Testis (tissue), 3 donors: ENCODE data around the gene CTPS2. TPM values are rescaled to one million over a fixed set of nuclear protein-coding genes. Genes with fewer than 3 reads are reported as not detected.

Experiments
- DNase-seq: peaks from one replicate; pipeline ENCODE4 v3.0.0-alpha.2; 2019
- H3K27ac ChIP-seq, 2 donors: fragments of 200-600 bp; sonication (generic); one replicate each; pipeline ENCODE4 v1.5.1; 2019
- H3K27me3 ChIP-seq: fragments of 200-600 bp; sonication (generic); one replicate; pipeline ENCODE4 v1.5.1; 2019
- H3K36me3 ChIP-seq: fragments of 200-600 bp; sonication (generic); one replicate; pipeline ENCODE4 v1.5.1; 2017; ENCODE audit warnings: low read depth; ENCODE audit errors: missing control alignments
- H3K4me1 ChIP-seq: fragments of 200-600 bp; sonication (generic); one replicate; pipeline ENCODE4 v1.5.1; 2019
- H3K4me3 ChIP-seq, 2 donors: fragments of 200-600 bp; sonication (generic); one replicate each; pipeline ENCODE4 v1.5.1; 2017 to 2019
- H3K9me3 ChIP-seq: fragments of 200-600 bp; sonication (generic); one replicate; pipeline ENCODE4 v1.5.1; 2017
- CTCF ChIP-seq, 3 experiments: fragments of 450-650 bp in 2 of 3; fragments of 200-600 bp in 1 of 3; sonication (generic) in 1 of 3; IDR thresholded peaks; one replicate each; pipeline ENCODE4 v1.5.1; 2016 to 2019; ENCODE audit warnings: antibody characterized with exemption in 3 of 3, mild to moderate bottlenecking in 2 of 3, moderate library complexity in 1 of 3
- POLR2A ChIP-seq: fragments of 450-650 bp; IDR thresholded peaks from one replicate; pipeline ENCODE4 v1.6.1; 2017; ENCODE audit warnings: antibody characterized with exemption, mild to moderate bottlenecking, moderate library complexity
- WGBS, 2 donors: methylation state at CpG; one replicate each; pipeline ENCODE4 v1.1.5; 2018; 5-methylcytosine and 5-hydroxymethylcytosine counted together
- intact Hi-C: fragments of 100-400 bp; cut with DNase I; formaldehyde crosslinking; loops from one replicate; pipeline ENCODE4 v1.15.1; 2023; ENCODE audit warnings: low total_unique reads
- polyA plus RNA-seq: library from polyadenylated mRNA; stranded (reverse); fragments of 350-450 nt; fragmentation: Illumina TruSeq; extraction: RNeasy Lipid Tissue Mini Kit (QIAGEN cat#74804); gene quantifications from one replicate; pipeline ENCODE4 v1.2.3, GENCODE V29; 2014; ENCODE audit warnings: low read depth, low replicate concordance; ENCODE audit not compliant: insufficient read depth
- total RNA-seq, 2 donors: library from RNA; depleted of rRNA; stranded (reverse); fragments of >200 nt; gene quantifications; one replicate each; pipeline ENCODE4 v1.2.3, GENCODE V29; 2016

Gene CTPS2
- total and polyA plus RNA-seq, 3 donors from 2014 or later: 3.2 to 9.7 (median 9.5) TPM

GRCh38 chrX:16592194-16592770, 120.2 kb downstream of the CTPS2 start:
- no peaks in the 10 kb centered on the region for H3K27me3 ChIP-seq
- H3K9me3 ChIP-seq: no peaks in the 10 kb centered on the region
- DNase-seq: no peak
- no peak overlapping the region for H3K4me3 ChIP-seq
- TF ChIP-seq POLR2A: no peak
- TF ChIP-seq CTCF (IDR thresholded peaks at IDR 0.05): no peak
- H3K27ac ChIP-seq: no peak overlapping the region
- no peaks in the 10 kb centered on the region for H3K4me1 ChIP-seq
- intact Hi-C loops: no loop called here
- no peaks in the 10 kb centered on the region for H3K36me3 ChIP-seq
- WGBS, 2 donors: 62 to 72% methylated on average over 6 to 7 of the region's 7 CpGs

DNA sequence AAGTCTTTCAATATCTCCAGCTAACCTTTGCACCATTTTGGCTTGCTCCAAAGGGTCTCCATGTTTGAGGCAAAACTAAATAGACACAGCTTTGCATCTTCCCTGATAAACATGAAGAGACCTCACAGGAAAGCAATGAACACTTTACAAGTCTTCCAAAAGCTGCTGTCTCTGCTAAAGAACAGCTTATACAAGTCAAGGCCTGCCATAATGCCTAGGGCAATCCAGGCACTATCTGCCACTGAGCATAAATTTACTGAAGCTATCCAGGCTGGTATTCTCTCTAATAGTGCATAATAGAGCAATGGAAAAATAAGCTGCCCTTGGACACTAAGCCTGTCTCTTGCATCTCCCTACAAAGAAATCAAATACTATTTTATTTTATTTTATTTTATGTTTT, 122.6 kb downstream of the CTPS2 start:
- TF ChIP-seq CTCF (IDR thresholded peaks at IDR 0.05): no peak
- Histone ChIP-seq H3K4me3 (no peak overlapping the region), H3K36me3 (no peaks in the 10 kb centered on the region), H3K4me1 (no peaks in the 10 kb centered on the region), H3K9me3 (no peaks in the 10 kb centered on the region), H3K27me3 (no peaks in the 10 kb centered on the region), H3K27ac (no peak overlapping the region)
- no peak for DNase-seq
- intact Hi-C loops: no loop called here

DNA sequence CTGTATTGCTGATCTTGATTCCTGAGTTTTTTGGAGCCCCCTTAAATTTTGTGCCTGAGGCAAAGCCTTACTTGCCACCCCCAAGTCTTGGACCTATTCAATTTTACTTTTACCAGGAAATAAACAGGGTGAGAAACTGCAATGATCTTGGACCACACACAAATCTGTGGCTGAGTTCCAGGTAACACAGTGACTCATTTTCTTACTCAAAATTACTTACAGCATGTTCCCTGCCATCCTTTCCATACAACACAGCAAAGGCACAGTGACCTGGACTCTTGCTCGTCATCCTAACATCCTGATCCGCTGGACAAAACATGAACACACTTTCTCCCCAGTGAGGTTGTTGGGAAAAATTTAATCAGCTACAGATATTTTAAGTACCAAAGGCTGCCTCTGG, 123.3 kb downstream of the CTPS2 start:
- DNase-seq: no peak
- H3K36me3 ChIP-seq: no peaks in the 10 kb centered on the region
- H3K27ac ChIP-seq: no peak overlapping the region
- H3K4me1 ChIP-seq: no peaks in the 10 kb centered on the region
- WGBS, 2 donors: 33 to 54% methylated on average over 2 of the region's 2 CpGs
- H3K27me3 ChIP-seq: no peaks in the 10 kb centered on the region
- H3K9me3 ChIP-seq: no peaks in the 10 kb centered on the region
- no peak overlapping the region for H3K4me3 ChIP-seq
- intact Hi-C loops: no loop called here
- TF ChIP-seq CTCF (IDR thresholded peaks at IDR 0.05) (no peak), POLR2A (no peak)

DNA sequence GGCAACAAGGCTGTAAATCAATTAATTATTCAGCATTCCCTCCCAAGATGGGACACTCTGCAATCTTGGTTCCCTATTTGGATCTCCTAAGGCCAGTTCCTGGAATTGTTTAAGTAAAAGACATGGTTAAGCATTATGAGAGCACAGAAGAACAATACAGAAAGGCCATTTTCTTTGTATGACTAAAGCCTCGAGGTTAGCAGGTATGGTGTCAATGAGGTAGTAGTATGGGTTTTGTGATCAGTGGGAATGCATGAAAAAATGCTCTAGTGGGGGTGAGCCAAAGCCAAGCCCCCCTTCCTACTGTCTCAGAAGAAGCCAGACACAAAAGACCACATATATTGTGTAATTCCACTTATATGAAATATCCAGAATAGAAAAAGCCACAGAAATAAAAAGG, 124.2 kb downstream of the CTPS2 start:
- Histone ChIP-seq H3K4me1 (no peaks in the 10 kb centered on the region), H3K27me3 (no peaks in the 10 kb centered on the region), H3K27ac (no peak overlapping the region), H3K9me3 (no peaks in the 10 kb centered on the region), H3K4me3 (no peak overlapping the region), H3K36me3 (no peaks in the 10 kb centered on the region)
- intact Hi-C loops: no loop called here
- TF ChIP-seq POLR2A: no peak
- no peak for TF ChIP-seq CTCF (IDR thresholded peaks at IDR 0.05)
- no peak for DNase-seq
- 93 to 95% methylated on average over 1 of the region's 1 CpG for WGBS, 2 donors

DNA sequence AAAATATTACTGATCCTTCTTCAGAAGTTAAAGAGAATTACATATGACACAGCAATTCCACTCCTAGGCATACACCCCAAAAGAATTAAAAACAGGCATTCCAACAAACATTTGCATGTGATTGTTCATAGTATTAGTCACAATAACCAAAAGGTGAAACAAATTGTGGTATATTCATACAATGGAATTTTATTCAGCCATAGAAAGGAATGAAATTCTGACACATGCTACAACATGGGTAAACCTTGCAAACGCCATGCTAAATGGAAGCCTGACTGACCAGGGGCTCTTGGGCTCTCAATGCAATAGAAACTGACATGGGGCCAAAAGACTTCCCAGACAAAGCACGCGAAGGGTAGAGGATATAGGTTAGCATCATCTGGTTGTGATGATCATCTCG, 124.6 kb downstream of the CTPS2 start:
- intact Hi-C loops: no loop called here
- Histone ChIP-seq H3K9me3 (no peaks in the 10 kb centered on the region), H3K4me3 (no peak overlapping the region), H3K4me1 (no peaks in the 10 kb centered on the region), H3K27ac (no peak overlapping the region), H3K36me3 (no peaks in the 10 kb centered on the region), H3K27me3 (no peaks in the 10 kb centered on the region)
- TF ChIP-seq CTCF (IDR thresholded peaks at IDR 0.05) (no peak), POLR2A (no peak)
- DNase-seq: no peak
- 88 to 94% methylated on average over 3 to 4 of the region's 4 CpGs for WGBS, 2 donors
